Endodermal cell (in vitro differentiated cells): Measurements from ENCODE around the gene LSM12. TPM values are rescaled to one million over a fixed set of nuclear protein-coding genes. Genes with fewer than 3 reads are reported as not detected.

Experiments used
- DNase-seq: peaks from one replicate; pipeline ENCODE4 v3.0.0-alpha.2; 2017
- H3K27ac ChIP-seq: 2 replicates; pipeline ENCODE4 v1.5.1; 2013; ENCODE audit warnings: mild to moderate bottlenecking, low read depth, low read length, moderate library complexity
- H3K27me3 ChIP-seq: 2 replicates; pipeline ENCODE4 v1.6.1; 2013; ENCODE audit warnings: mild to moderate bottlenecking, low read length, moderate library complexity; ENCODE audit not compliant: insufficient read depth, control insufficient read depth, poor library complexity, severe bottlenecking
- H3K36me3 ChIP-seq: 2 replicates; pipeline ENCODE4 v1.7.0; 2013; ENCODE audit warnings: mild to moderate bottlenecking, low read length, moderate library complexity; ENCODE audit not compliant: control insufficient read depth, insufficient read depth
- H3K4me1 ChIP-seq: one replicate; pipeline ENCODE4 v1.7.0; 2013; ENCODE audit warnings: low read length; ENCODE audit not compliant: control insufficient read depth, insufficient read depth
- H3K4me3 ChIP-seq: 2 replicates; pipeline ENCODE4 v1.5.1; 2013; ENCODE audit warnings: mild to moderate bottlenecking, low read length, moderate library complexity
- H3K9ac ChIP-seq: 2 replicates; pipeline ENCODE4 v1.6.1; 2013; ENCODE audit warnings: mild to moderate bottlenecking, low read length, moderate library complexity; ENCODE audit not compliant: poor library complexity, severe bottlenecking; ENCODE audit errors: extremely low read depth
- H3K9me3 ChIP-seq: 2 replicates; pipeline ENCODE4 v1.6.1; 2013; ENCODE audit warnings: mild to moderate bottlenecking, low read length, moderate library complexity; ENCODE audit not compliant: control insufficient read depth
- H3K27ac Mint-ChIP-seq: 2 replicates; pipeline ENCODE4 v1.8.0; 2020; ENCODE audit warnings: mixed read lengths
- H3K27me3 Mint-ChIP-seq: 2 replicates; pipeline ENCODE4 v1.8.0; 2021; ENCODE audit warnings: mild to moderate bottlenecking, mixed read lengths; ENCODE audit not compliant: insufficient read depth
- H3K36me3 Mint-ChIP-seq: 2 replicates; pipeline ENCODE4 v1.8.0; 2020; ENCODE audit warnings: low read depth, mixed read lengths
- H3K4me1 Mint-ChIP-seq: 2 replicates; pipeline ENCODE4 v1.8.0; 2020; ENCODE audit warnings: mixed read lengths
- H3K4me3 Mint-ChIP-seq: 2 replicates; pipeline ENCODE4 v1.8.0; 2020; ENCODE audit warnings: mild to moderate bottlenecking, moderate library complexity, mixed read lengths
- H3K9me3 Mint-ChIP-seq: 2 replicates; pipeline ENCODE4 v1.8.0; 2020; ENCODE audit warnings: mild to moderate bottlenecking, mixed read lengths
- WGBS, 2 experiments: methylation state at CpG; one replicate each; pipeline versions ENCODE4 v1.1.5 to v1.1.7; 2013; ENCODE audit warnings: missing lambda C conversion rate in 2 of 2, mixed read lengths in 1 of 2; ENCODE audit not compliant: insufficient coverage in 1 of 2, insufficient read length in 1 of 2; 5-methylcytosine and 5-hydroxymethylcytosine counted together
- total RNA-seq, 2 donors: library from RNA; stranded (reverse); fragmentation: NEBNext Ultra II Directional in 1 of 2; extraction: Animal tissue kit (Norgen Biotek cat#: 25700) in 1 of 2; gene quantifications; 2 replicates in 1 of 2; 3 replicates in 1 of 2; pipeline ENCODE4 v1.2.1, GENCODE V29; 2021
- TF ChIP-seq, protein P1 (sequence below): fragments of 200-600 bp; sonication (generic); conservative IDR thresholded peaks from 2 replicates; pipeline ENCODE4 v1.5.0; 2021; ENCODE audit warnings: antibody characterized with exemption, mild to moderate bottlenecking

The LSM12 gene
- total RNA-seq, 2 donors from 2014 or later = 97.7 to 102 TPM

DNA sequence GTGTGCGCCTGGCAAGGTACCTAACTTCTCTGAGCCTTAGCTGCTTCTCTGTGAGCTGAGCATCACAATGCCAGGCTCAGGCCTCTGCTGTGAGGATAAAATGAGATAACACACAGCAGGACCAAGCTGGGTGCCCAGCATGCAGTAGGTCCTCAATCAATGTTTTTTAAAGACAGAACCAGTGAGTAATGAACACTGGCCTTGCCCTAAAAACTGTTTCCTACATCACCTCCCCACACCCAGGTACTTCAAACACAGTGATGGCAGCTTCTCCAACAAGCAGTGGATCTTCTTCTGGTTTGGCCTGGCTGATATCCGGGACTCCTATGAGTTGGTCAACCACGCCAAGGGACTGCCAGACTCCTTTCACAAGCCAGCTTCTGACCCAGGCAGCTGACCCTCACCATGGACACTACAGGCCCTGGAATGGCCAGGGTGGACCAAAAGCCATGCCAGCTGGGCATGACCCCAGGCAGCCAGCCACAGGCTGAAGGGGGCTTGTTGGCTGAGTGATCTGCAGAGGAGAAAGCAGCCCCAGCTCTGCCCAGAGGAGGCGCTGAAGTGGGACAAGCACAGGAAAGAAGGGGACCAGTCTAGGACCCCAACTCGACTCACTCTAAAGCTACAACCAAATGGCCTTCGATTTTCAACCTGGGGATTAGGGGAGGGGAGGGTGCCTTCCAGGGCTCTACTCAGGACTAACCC, 58.1 kb downstream of the LSM12 start:
- Histone ChIP-seq H3K4me1 (peaks cover 6% of the 10 kb centered on the region), H3K9ac (no peak overlapping the region), H3K36me3 (peaks cover 11% of the 10 kb centered on the region), H3K27ac (no peak overlapping the region), H3K4me3 (peak overlapping the region; percentile 88), H3K27me3 (peaks cover 31% of the 10 kb centered on the region), H3K9me3 (no peaks in the 10 kb centered on the region)
- peak; percentile 80 for DNase-seq
- peaks cover 14% of the 10 kb centered on the region for H3K4me1 Mint-ChIP-seq
- H3K27ac Mint-ChIP-seq = peak overlapping the region; percentile 81
- no peaks in the 10 kb centered on the region for H3K9me3 Mint-ChIP-seq
- WGBS, 2 experiments = 67 to 79% methylated on average over 5 to 6 of the region's 6 CpGs
- TF ChIP-seq, protein P1, sequence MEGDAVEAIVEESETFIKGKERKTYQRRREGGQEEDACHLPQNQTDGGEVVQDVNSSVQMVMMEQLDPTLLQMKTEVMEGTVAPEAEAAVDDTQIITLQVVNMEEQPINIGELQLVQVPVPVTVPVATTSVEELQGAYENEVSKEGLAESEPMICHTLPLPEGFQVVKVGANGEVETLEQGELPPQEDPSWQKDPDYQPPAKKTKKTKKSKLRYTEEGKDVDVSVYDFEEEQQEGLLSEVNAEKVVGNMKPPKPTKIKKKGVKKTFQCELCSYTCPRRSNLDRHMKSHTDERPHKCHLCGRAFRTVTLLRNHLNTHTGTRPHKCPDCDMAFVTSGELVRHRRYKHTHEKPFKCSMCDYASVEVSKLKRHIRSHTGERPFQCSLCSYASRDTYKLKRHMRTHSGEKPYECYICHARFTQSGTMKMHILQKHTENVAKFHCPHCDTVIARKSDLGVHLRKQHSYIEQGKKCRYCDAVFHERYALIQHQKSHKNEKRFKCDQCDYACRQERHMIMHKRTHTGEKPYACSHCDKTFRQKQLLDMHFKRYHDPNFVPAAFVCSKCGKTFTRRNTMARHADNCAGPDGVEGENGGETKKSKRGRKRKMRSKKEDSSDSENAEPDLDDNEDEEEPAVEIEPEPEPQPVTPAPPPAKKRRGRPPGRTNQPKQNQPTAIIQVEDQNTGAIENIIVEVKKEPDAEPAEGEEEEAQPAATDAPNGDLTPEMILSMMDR = peak; percentile 43
- peak overlapping the region; percentile 72 for H3K4me3 Mint-ChIP-seq
- peaks cover 15% of the 10 kb centered on the region for H3K36me3 Mint-ChIP-seq
- H3K27me3 Mint-ChIP-seq = peaks cover 33% of the 10 kb centered on the region

DNA sequence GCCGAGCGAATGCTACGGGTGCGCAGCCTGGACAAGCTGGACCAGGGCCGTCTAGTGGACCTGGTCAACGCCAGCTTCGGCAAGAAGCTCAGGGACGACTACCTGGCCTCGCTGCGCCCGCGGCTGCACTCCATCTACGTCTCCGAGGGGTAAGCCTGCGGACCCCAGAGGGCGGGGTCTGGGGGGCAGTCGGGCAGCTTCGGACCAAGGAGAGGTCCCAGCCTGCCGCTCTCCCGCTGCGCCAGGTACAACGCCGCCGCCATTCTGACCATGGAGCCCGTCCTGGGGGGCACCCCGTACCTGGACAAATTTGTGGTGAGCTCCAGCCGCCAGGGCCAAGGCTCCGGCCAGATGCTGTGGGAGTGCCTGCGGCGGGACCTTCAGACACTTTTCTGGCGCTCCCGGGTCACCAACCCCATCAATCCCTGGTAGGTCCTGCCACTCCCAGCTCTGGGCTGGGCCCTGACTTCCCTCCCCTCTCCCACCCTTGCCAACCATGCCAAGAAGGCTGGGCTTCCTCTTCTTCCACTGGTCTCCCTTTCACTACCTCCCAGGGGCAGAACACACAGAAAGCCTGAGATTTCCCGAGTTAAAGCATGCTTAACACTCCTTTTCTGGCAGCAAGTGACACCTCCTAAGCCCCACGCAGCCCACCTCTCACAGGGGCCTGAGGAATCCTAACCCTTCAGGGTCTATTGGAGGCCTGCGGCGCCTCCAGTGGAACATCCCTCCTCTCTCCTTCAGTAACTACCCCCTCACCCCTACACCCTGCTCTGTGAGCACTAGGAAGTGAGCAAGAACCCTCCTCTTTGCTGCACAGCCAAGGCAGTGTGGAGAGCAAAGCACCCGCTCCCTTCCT, 58.9 kb downstream of the LSM12 start:
- H3K4me1 ChIP-seq = peaks cover 6% of the 10 kb centered on the region
- Mint-ChIP-seq H3K4me3 (peak overlapping the region; percentile 72), H3K36me3 (peaks cover 15% of the 10 kb centered on the region), H3K27me3 (peaks cover 37% of the 10 kb centered on the region), H3K4me1 (peaks cover 14% of the 10 kb centered on the region), H3K27ac (peak overlapping the region; percentile 86), H3K9me3 (no peaks in the 10 kb centered on the region)
- no peak overlapping the region for H3K27ac ChIP-seq
- peaks cover 8% of the 10 kb centered on the region for H3K36me3 ChIP-seq
- H3K27me3 ChIP-seq = peaks cover 39% of the 10 kb centered on the region
- TF ChIP-seq, protein P1 = peak; percentile 2
- H3K4me3 ChIP-seq = peak overlapping the region; percentile 88
- H3K9me3 ChIP-seq = no peaks in the 10 kb centered on the region
- no peak overlapping the region for H3K9ac ChIP-seq
- 4 to 8% methylated on average over 17 to 37 of the region's 37 CpGs for WGBS, 2 experiments
- peak; percentile 67 for DNase-seq

DNA sequence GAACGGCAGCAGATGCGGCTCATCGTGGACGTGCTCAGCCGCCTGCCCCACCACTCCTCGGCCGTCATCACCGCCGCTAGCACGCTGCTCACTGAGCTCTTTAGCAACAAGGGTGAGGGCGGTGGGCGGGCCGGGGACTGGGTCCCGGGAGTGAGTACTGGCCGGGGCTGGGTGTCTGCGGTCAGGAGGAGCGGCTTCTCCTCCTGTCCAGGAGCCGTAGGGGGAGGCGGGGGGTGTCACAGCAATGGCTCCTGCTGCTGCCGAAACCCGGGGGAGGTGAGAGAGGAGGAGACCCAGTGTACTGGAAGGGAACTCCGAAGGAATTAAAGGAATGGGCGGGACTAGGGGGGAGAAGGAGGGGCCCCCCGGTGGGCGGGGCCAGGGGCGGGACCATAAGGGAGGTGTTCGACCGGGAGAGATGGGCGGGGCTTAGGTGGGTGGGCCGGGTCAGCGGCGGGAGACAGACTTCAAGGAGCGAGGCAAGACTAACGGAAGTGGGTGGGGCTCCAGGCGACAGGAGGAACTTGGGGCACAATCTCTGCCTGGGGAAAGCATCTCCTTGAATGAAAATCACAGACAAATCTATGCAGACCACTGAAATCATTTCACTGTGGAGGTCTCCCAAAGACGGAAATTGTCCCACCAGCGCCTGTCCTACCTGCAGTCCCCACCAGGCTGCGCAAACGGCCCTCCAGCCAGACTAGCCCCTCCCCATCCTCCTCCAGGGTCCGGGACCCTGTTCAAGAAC, 59.7 kb downstream of the LSM12 start:
- peak; percentile 100 for DNase-seq
- H3K9me3 ChIP-seq = no peaks in the 10 kb centered on the region
- no peak overlapping the region for H3K27ac ChIP-seq
- Mint-ChIP-seq H3K27ac (peak overlapping the region; percentile 91), H3K36me3 (peaks cover 12% of the 10 kb centered on the region), H3K4me3 (peak overlapping the region; percentile 72), H3K4me1 (peaks cover 14% of the 10 kb centered on the region), H3K9me3 (no peaks in the 10 kb centered on the region), H3K27me3 (peaks cover 43% of the 10 kb centered on the region)
- H3K4me1 ChIP-seq = peaks cover 6% of the 10 kb centered on the region
- no peak overlapping the region for H3K9ac ChIP-seq
- 0% methylated on average over 16 to 40 of the region's 40 CpGs for WGBS, 2 experiments
- H3K4me3 ChIP-seq = peak overlapping the region; percentile 88
- H3K27me3 ChIP-seq = peaks cover 45% of the 10 kb centered on the region
- peaks cover 8% of the 10 kb centered on the region for H3K36me3 ChIP-seq
- TF ChIP-seq, protein P1 = peak; percentile 79
